Fibroblast of skin of right quadriceps (primary cell): Measurements from ENCODE around the gene TCEA2.
A peak's percentile ranks its signal among the peaks of the same experiment; 100 is the strongest.

Experiments used
- DNase-seq: peaks from one replicate; pipeline ENCODE4 v3.0.0-alpha.2; 2013

Gene TCEA2

GRCh38 chr20:64036346-64037198 is 26.4 kb upstream of the TCEA2 start:
- DNase-seq: no peak

- no peak for DNase-seq
These were observed 25.9 kb upstream of the TCEA2 start for GRCh38 chr20:64037199-64037497.

GRCh38 chr20:64037498-64038213 is 25.3 kb upstream of the TCEA2 start:
- DNase-seq: no peak

- DNase-seq: no peak
These were observed 24.8 kb upstream of the TCEA2 start for GRCh38 chr20:64038224-64038564.

- DNase-seq: peak; percentile 37
These were observed 24.3 kb upstream of the TCEA2 start for GRCh38 chr20:64038565-64039292.

GRCh38 chr20:64039293-64040160 is 23.5 kb upstream of the TCEA2 start:
- DNase-seq: no peak

- DNase-seq: no peak
These were observed 22.6 kb upstream of the TCEA2 start for GRCh38 chr20:64040231-64041039.

GRCh38 chr20:64041040-64041780 is 21.8 kb upstream of the TCEA2 start:
- DNase-seq: no peak

- DNase-seq: no peak
These were observed 21.3 kb upstream of the TCEA2 start for GRCh38 chr20:64041781-64042053.

- no peak for DNase-seq
These were observed 20.8 kb upstream of the TCEA2 start for GRCh38 chr20:64042054-64042781.

GRCh38 chr20:64043768-64044167 is 19.2 kb upstream of the TCEA2 start:
- DNase-seq: no peak

GRCh38 chr20:64044484-64045247 is 18.3 kb upstream of the TCEA2 start:
- DNase-seq: peak; percentile 25

- DNase-seq: no peak
These were observed 17.5 kb upstream of the TCEA2 start for GRCh38 chr20:64045346-64046011.

- DNase-seq: no peak
These were observed 16.0 kb upstream of the TCEA2 start for GRCh38 chr20:64047046-64047389.

- DNase-seq: no peak
These were observed 15.0 kb upstream of the TCEA2 start for GRCh38 chr20:64047968-64048401.

- no peak for DNase-seq
These were observed 14.5 kb upstream of the TCEA2 start for GRCh38 chr20:64048402-64049044.

- DNase-seq: peak; percentile 24
These were observed 13.7 kb upstream of the TCEA2 start, which contains the start of gene SOX18 for GRCh38 chr20:64049060-64049877. Gene SOX18, minus strand, starts transcription at chr20:64049639. Its CDS starts 123 bp downstream, at chr20:64049516.

GRCh38 chr20:64049878-64050260 is 13.1 kb upstream of the TCEA2 start:
- DNase-seq: no peak
